SK-N-MC (cell line): ENCODE measurements around the gene RPL39.
"Not testable (repeated sequence)": the region's sequence is repeated elsewhere in the genome, so short reads cannot be mapped to it uniquely, and the experiment has no call there.

Experiments
- EZH2 ChIP-seq: fragments of 200-600 bp; sonication (generic); IDR thresholded peaks from one replicate; pipeline ENCODE4 v1.6.1; 2017; ENCODE audit warnings: antibody characterized with exemption
- FOXP2 ChIP-seq: optimal IDR thresholded peaks from 2 replicates; pipeline ENCODE3; 2011; ENCODE audit warnings: mild to moderate bottlenecking, moderate library complexity; ENCODE audit not compliant: insufficient read depth; ENCODE audit errors: extremely low read length, control extremely low read depth
- POLR2AphosphoS5 ChIP-seq: IDR thresholded peaks from 2 replicates; pipeline ENCODE4 v1.6.1; 2012; ENCODE audit warnings: mild to moderate bottlenecking, low read depth, low read length, borderline replicate concordance

GRCh38 chrX:119750131-119750530 is 41.3 kb downstream of the RPL39 start:
- TF ChIP-seq POLR2AphosphoS5, EZH2, FOXP2: not testable (repeated sequence)
